H1 (cell line): Measurements from ENCODE around the gene SPATA31D1. TPM values are rescaled to one million over a fixed set of nuclear protein-coding genes. Genes with fewer than 3 reads are reported as not detected.

Experiments
- CTCF ChIA-PET: fragments of 300-600 bp; sonication (Branson Sonifier 250); formaldehyde crosslinking; loops from one replicate; lab custom pipeline; 2021; ENCODE audit not compliant: partially characterized antibody; lab: Charles Lee
- POLR2A ChIA-PET: fragments of 300-600 bp; sonication (Branson Sonifier 250); formaldehyde crosslinking; loops from one replicate; lab custom pipeline; 2021; ENCODE audit warnings: inconsistent platforms; ENCODE audit not compliant: partially characterized antibody; lab: Charles Lee
- DNase-seq, 2 experiments: peaks; one replicate each; pipeline versions ENCODE4 v3.0.0 to v3.0.0-alpha.2; 2010 to 2022; ENCODE audit warnings: low spot score in 2 of 2, low read depth in 1 of 2, mixed read lengths in 1 of 2
- FAIRE-seq: peaks from 2 replicates; lab custom pipeline; 2011; peaks lifted over from hg19 to GRCh38; lab: Jason Lieb, UNC
- H2AFZ ChIP-seq: 2 replicates; pipeline ENCODE4 v1.8.1; 2012; ENCODE audit warnings: low read length, inconsistent platforms
- H2AK5ac ChIP-seq: 2 replicates; pipeline ENCODE4 v1.6.1; 2013; ENCODE audit warnings: low read depth, low read length
- H2BK120ac ChIP-seq: replicated peaks from 2 replicates; pipeline ENCODE3; 2013; ENCODE audit warnings: low read depth, low read length, inconsistent platforms
- H2BK12ac ChIP-seq: 2 replicates; pipeline ENCODE4 v1.6.1; 2013; ENCODE audit warnings: low read depth, low read length
- H2BK15ac ChIP-seq: 2 replicates; pipeline ENCODE4 v1.6.1; 2013; ENCODE audit warnings: low read length
- H2BK20ac ChIP-seq: 2 replicates; pipeline ENCODE4 v1.6.1; 2013; ENCODE audit warnings: low read length
- H2BK5ac ChIP-seq: 2 replicates; pipeline ENCODE4 v1.6.1; 2013; ENCODE audit warnings: low read depth, low read length
- H3K14ac ChIP-seq: 2 replicates; pipeline ENCODE4 v1.6.1; 2013; ENCODE audit warnings: inconsistent platforms; ENCODE audit not compliant: insufficient read length
- H3K18ac ChIP-seq: 2 replicates; pipeline ENCODE4 v1.6.1; 2013; ENCODE audit warnings: low read length; ENCODE audit errors: extremely low read depth
- H3K23ac ChIP-seq: 2 replicates; pipeline ENCODE4 v1.6.1; 2013; ENCODE audit warnings: inconsistent platforms; ENCODE audit not compliant: insufficient read length
- H3K23me2 ChIP-seq: 2 replicates; pipeline ENCODE4 v1.6.1; 2013; ENCODE audit warnings: low read depth, low read length
- H3K27ac ChIP-seq: 2 replicates; pipeline ENCODE4 v1.6.1; 2011; ENCODE audit warnings: low read depth, low read length, inconsistent platforms
- H3K27me3 ChIP-seq, 4 experiments: replicated peaks in 1 of 4; 1 replicate in 1 of 4; 2 replicates in 3 of 4; pipeline versions ENCODE4 v1.6.1 to v1.8.1; 2011 to 2013; ENCODE audit warnings: low read length in 3 of 4, mild to moderate bottlenecking in 3 of 4, inconsistent platforms in 2 of 4, mixed read lengths in 2 of 4, moderate library complexity in 1 of 4; ENCODE audit not compliant: control insufficient read depth in 3 of 4, insufficient read depth in 3 of 4; ENCODE audit errors: extremely low read depth in 1 of 4
- H3K36me3 ChIP-seq, 4 experiments: 2 replicates each; pipeline versions ENCODE4 v1.6.1 to v1.8.1; 2011 to 2013; ENCODE audit warnings: mild to moderate bottlenecking in 4 of 4, low read length in 3 of 4, moderate library complexity in 2 of 4, control low read depth in 1 of 4, inconsistent platforms in 1 of 4; ENCODE audit not compliant: insufficient read depth in 4 of 4, control insufficient read depth in 2 of 4
- H3K4ac ChIP-seq: replicated peaks from 2 replicates; pipeline ENCODE3; 2013; ENCODE audit warnings: low read length, low read depth, mixed read lengths, inconsistent platforms; ENCODE audit not compliant: insufficient read length
- H3K4me1 ChIP-seq, 4 experiments: replicated peaks in 1 of 4; 1 replicate in 1 of 4; 2 replicates in 3 of 4; pipeline versions ENCODE4 v1.6.1 to v1.8.1; 2011 to 2013; ENCODE audit warnings: low read length in 3 of 4, inconsistent platforms in 2 of 4, mixed read lengths in 1 of 4; ENCODE audit not compliant: insufficient read depth in 4 of 4, control insufficient read depth in 3 of 4
- H3K4me2 ChIP-seq, 2 experiments: 2 replicates each; pipeline versions ENCODE4 v1.6.1 to v1.8.1; 2011 to 2013; ENCODE audit warnings: low read depth in 2 of 2, low read length in 2 of 2, control low read depth in 1 of 2, inconsistent platforms in 1 of 2, mild to moderate bottlenecking in 1 of 2; ENCODE audit not compliant: insufficient read depth in 1 of 2
- H3K4me3 ChIP-seq, 4 experiments: fragments of 200-600, 300-600 bp in 1 of 4; sonication (generic), shearing (Covaris generic), sonication (Bioruptor Twin) in 1 of 4; 2 replicates each; pipeline versions ENCODE4 v1.5.1 to v1.8.1; 2011 to 2016; ENCODE audit warnings: low read length in 4 of 4, low read depth in 3 of 4, control low read depth in 2 of 4, inconsistent platforms in 2 of 4, mild to moderate bottlenecking in 2 of 4, mixed read lengths in 1 of 4, moderate library complexity in 1 of 4; ENCODE audit not compliant: insufficient read depth in 2 of 4; ENCODE audit errors: extremely low read depth in 1 of 4
- H3K56ac ChIP-seq: replicated peaks from 2 replicates; pipeline ENCODE3; 2013; ENCODE audit warnings: low read depth, mild to moderate bottlenecking, mixed read lengths, low read length, inconsistent platforms; ENCODE audit not compliant: insufficient read length
- H3K79me1 ChIP-seq: 2 replicates; pipeline ENCODE4 v1.6.1; 2013; ENCODE audit warnings: low read depth, low read length, control low read depth
- H3K79me2 ChIP-seq, 2 experiments: 2 replicates each; pipeline versions ENCODE4 v1.6.1 to v1.8.1; 2012 to 2013; ENCODE audit warnings: low read length in 2 of 2, mild to moderate bottlenecking in 2 of 2, inconsistent platforms in 1 of 2; ENCODE audit not compliant: insufficient read depth in 2 of 2, control insufficient read depth in 1 of 2
- H3K9ac ChIP-seq, 4 experiments: replicated peaks in 1 of 4; 1 replicate in 1 of 4; 2 replicates in 3 of 4; pipeline versions ENCODE4 v1.6.1 to v1.8.1; 2011 to 2013; ENCODE audit warnings: low read depth in 3 of 4, low read length in 3 of 4, control low read depth in 2 of 4, mild to moderate bottlenecking in 2 of 4, moderate library complexity in 2 of 4, inconsistent platforms in 1 of 4; ENCODE audit errors: extremely low read depth in 1 of 4
- H3K9me3 ChIP-seq, 2 experiments: 2 replicates each; pipeline versions ENCODE4 v1.6.1 to v1.8.1; 2012 to 2013; ENCODE audit warnings: mild to moderate bottlenecking in 2 of 2, moderate library complexity in 2 of 2, control low read depth in 1 of 2, inconsistent platforms in 1 of 2, low read depth in 1 of 2, low read length in 1 of 2, mixed read lengths in 1 of 2; ENCODE audit not compliant: insufficient read depth in 2 of 2
- H4K20me1 ChIP-seq, 2 experiments: replicated peaks in 1 of 2; 2 replicates each; pipeline versions ENCODE3 to v1.8.1; 2011 to 2013; ENCODE audit warnings: inconsistent platforms in 2 of 2, low read length in 2 of 2, mild to moderate bottlenecking in 1 of 2; ENCODE audit not compliant: insufficient read depth in 2 of 2, control insufficient read depth in 1 of 2
- H4K5ac ChIP-seq: 2 replicates; pipeline ENCODE4 v1.6.1; 2013; ENCODE audit warnings: low read length, low read depth, mixed read lengths, inconsistent platforms; ENCODE audit not compliant: insufficient read length
- H4K8ac ChIP-seq: 2 replicates; pipeline ENCODE4 v1.8.0; 2013; ENCODE audit warnings: mild to moderate bottlenecking, moderate library complexity, low read length, inconsistent platforms; ENCODE audit not compliant: insufficient read depth; ENCODE audit errors: extremely low read depth
- H4K91ac ChIP-seq: replicated peaks from 2 replicates; pipeline ENCODE3; 2013; ENCODE audit warnings: low read length, mixed read lengths, inconsistent platforms; ENCODE audit not compliant: insufficient read length
- ASH2L ChIP-seq: fragments of 200-600, 300-600 bp; sonication (generic); IDR thresholded peaks from one replicate; pipeline ENCODE4 v1.7.1; 2017; ENCODE audit warnings: low read length
- ATF2 ChIP-seq: IDR thresholded peaks from 2 replicates; pipeline ENCODE4 v1.6.1; 2012; ENCODE audit warnings: low read length, inconsistent platforms
- CBX5 ChIP-seq: fragments of 300-800, 300-1000 bp; sonication (generic); IDR thresholded peaks from 2 replicates; pipeline ENCODE4 v1.7.1; 2016; ENCODE audit warnings: antibody characterized with exemption, low read length, low read depth
- CTBP2 ChIP-seq: IDR thresholded peaks from 2 replicates; pipeline ENCODE4 v1.7.0; 2011; ENCODE audit warnings: borderline replicate concordance, mild to moderate bottlenecking, moderate library complexity, mixed read lengths, low read length; ENCODE audit not compliant: insufficient read depth, insufficient read length
- CTCF ChIP-seq, 3 experiments: IDR thresholded peaks; 1 replicate in 2 of 3; 2 replicates in 1 of 3; pipeline versions ENCODE4 v1.5.1 to v1.6.1; 2011; ENCODE audit warnings: low read length in 3 of 3, mild to moderate bottlenecking in 3 of 3, inconsistent platforms in 2 of 3, low read depth in 1 of 3, moderate library complexity in 1 of 3; ENCODE audit not compliant: insufficient read depth in 1 of 3; ENCODE audit errors: control extremely low read depth in 1 of 3
- HDAC2 ChIP-seq, 2 experiments: fragments of 300-600 bp in 1 of 2; sonication (generic) in 1 of 2; IDR thresholded peaks; 2 replicates each; pipeline ENCODE4 v1.6.1; 2011 to 2012; ENCODE audit warnings: low read depth in 2 of 2, low read length in 2 of 2, mild to moderate bottlenecking in 2 of 2, moderate library complexity in 2 of 2, borderline replicate concordance in 1 of 2, inconsistent platforms in 1 of 2
- NRF1 ChIP-seq: IDR thresholded peaks from 2 replicates; pipeline ENCODE4 v1.6.1; 2011; ENCODE audit warnings: mild to moderate bottlenecking, low read depth, low read length, improper control_type of control experiment
- POLR2AphosphoS5 ChIP-seq: IDR thresholded peaks from 2 replicates; pipeline ENCODE4 v1.6.1; 2011; ENCODE audit warnings: low read depth, low read length
- RBBP5 ChIP-seq: IDR thresholded peaks from 2 replicates; pipeline ENCODE4 v1.7.1; 2012; ENCODE audit warnings: low read depth, mild to moderate bottlenecking, inconsistent platforms, low read length, moderate library complexity, borderline replicate concordance
- TBP ChIP-seq: IDR thresholded peaks from 2 replicates; pipeline ENCODE4 v1.6.1; 2011; ENCODE audit warnings: low read depth, low read length, improper control_type of control experiment
- WGBS, 2 experiments: shearing (Covaris generic) in 1 of 2; methylation state at CpG; one replicate each; pipeline versions ENCODE4 v1.1.6 to v1.1.7; 2013 to 2015; ENCODE audit warnings: low lambda C conversion rate in 2 of 2, mixed read lengths in 2 of 2, inconsistent platforms in 1 of 2, low coverage in 1 of 2, missing lambda C conversion rate in 1 of 2; ENCODE audit not compliant: insufficient replicate concordance in 2 of 2, insufficient coverage in 1 of 2, insufficient read length in 1 of 2; ENCODE audit errors: extremely low coverage in 1 of 2, missing lambda C conversion rate in 1 of 2; 5-methylcytosine and 5-hydroxymethylcytosine counted together
- polyA plus RNA-seq, 7 experiments: library from polyadenylated mRNA; depleted of rRNA in 3 of 7; stranded (reverse) in 5 of 7; unstranded in 2 of 7; fragments of >200 nt in 5 of 7; fragments of 200-250 nt in 2 of 7; gene quantifications; 1 replicate in 5 of 7; 2 replicates in 1 of 7; 4 replicates in 1 of 7; pipeline versions ENCODE4 v1.2.1 to v1.2.3, GENCODE V29; 2011 to 2013; ENCODE audit warnings: missing spikeins in 2 of 7, mixed read lengths in 2 of 7
- total RNA-seq: library from RNA; stranded (reverse); fragmentation: NEBNext Ultra II Directional; extraction: Animal tissue kit (Norgen Biotek cat#: 25700); gene quantifications from 2 replicates; pipeline ENCODE4 v1.2.1, GENCODE V29; 2021

SPATA31D1 gene
- total and polyA plus RNA-seq, 2 of the 8 experiments (the other 6 are each of a cell fraction or from before 2014, with no cell fraction given) = not detected

- no peak overlapping the region for H3K9ac ChIP-seq
- H3K79me1 ChIP-seq = no peaks in the 10 kb centered on the region
- WGBS, 2 experiments = 78% methylated on average over 2 of the region's 2 CpGs; no CpG with 5 or more reads in 1 of the 2 experiments
- no peak overlapping the region for H2BK5ac ChIP-seq
- no peak overlapping the region for H2BK15ac ChIP-seq
- no peaks in the 10 kb centered on the region for H3K36me3 ChIP-seq
- DNase-seq = no peak
- H3K4me2 ChIP-seq = no peak overlapping the region
- H3K27ac ChIP-seq = no peak overlapping the region
- H3K23ac ChIP-seq = no peak overlapping the region
- H2BK20ac ChIP-seq = no peak overlapping the region
- no peaks in the 10 kb centered on the region for H3K4me1 ChIP-seq
- H3K14ac ChIP-seq = no peak overlapping the region
- H2BK12ac ChIP-seq = no peak overlapping the region
- no peak overlapping the region for H2BK120ac ChIP-seq
- POLR2A ChIA-PET = no interaction called here
- no peak for FAIRE-seq
- H3K4ac ChIP-seq = no peak overlapping the region
- no peak overlapping the region for H3K56ac ChIP-seq
- H2AFZ ChIP-seq = no peak overlapping the region
- H3K9me3 ChIP-seq = no peaks in the 10 kb centered on the region; a peak in 1 of 4 replicates
- H3K27me3 ChIP-seq = no peaks in the 10 kb centered on the region
- no peaks in the 10 kb centered on the region for H4K20me1 ChIP-seq
- H4K8ac ChIP-seq = no peak overlapping the region
- H4K91ac ChIP-seq = no peak overlapping the region
- H2AK5ac ChIP-seq = no peak overlapping the region
- CTCF ChIA-PET = no interaction called here
- H3K4me3 ChIP-seq = no peak overlapping the region
- no peak overlapping the region for H3K18ac ChIP-seq
- no peaks in the 10 kb centered on the region for H3K23me2 ChIP-seq
- no peak overlapping the region for H4K5ac ChIP-seq
- no peaks in the 10 kb centered on the region for H3K79me2 ChIP-seq
- TF ChIP-seq ATF2 (no peak), CTCF (IDR thresholded peaks at IDR 0.05; ENCODE audit: control extremely low read depth in 1 of 3, insufficient read depth in 1 of 3, low read depth in 1 of 3, low read length in 3 of 3) (no peak), POLR2AphosphoS5 (no peak), RBBP5 (no peak), CBX5 (no peak), HDAC2 (IDR thresholded peaks at IDR 0.05; ENCODE audit: borderline replicate concordance in 1 of 2, low read depth in 2 of 2, low read length in 2 of 2) (no peak), NRF1 (no peak), ASH2L (no peak), CTBP2 (no peak), TBP (no peak)
These were observed 9.4 kb upstream of the SPATA31D1 start for GRCh38 chr9:81979196-81979595.
